ENCODE measurements around the gene WDFY4. TPM values are rescaled to one million over a fixed set of nuclear protein-coding genes. Genes with fewer than 3 reads are reported as not detected.

The WDFY4 gene
- total RNA-seq, 1 donor from 2014 or later, result not detected

DNA sequence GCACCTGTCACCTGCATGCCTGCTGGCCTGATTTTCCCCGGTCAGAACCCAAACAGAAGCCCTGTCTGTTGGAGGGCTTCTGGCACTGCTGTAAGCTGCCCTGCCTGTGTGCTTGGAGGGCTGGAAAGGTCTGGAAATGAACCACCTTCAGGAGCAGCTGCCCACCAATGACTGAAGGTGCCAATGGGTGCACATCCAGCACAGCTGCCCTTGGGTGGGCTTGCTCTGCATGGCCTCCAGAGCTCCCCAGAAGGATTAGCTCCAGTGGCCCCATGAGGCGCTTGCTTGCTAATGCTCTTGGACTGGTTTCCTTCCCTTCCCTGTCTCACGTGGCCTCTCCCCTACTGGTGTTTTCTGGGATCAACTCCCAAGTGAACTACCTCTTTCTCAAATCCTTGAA lies 43.2 kb downstream of the WDFY4 start:
- Mint-ChIP-seq H3K36me3 (ENCODE audit: unreplicated experiment) (no peaks in the 10 kb centered on the region), H3K4me1 (ENCODE audit: unreplicated experiment) (no peaks in the 10 kb centered on the region), H3K27ac (ENCODE audit: unreplicated experiment) (no peak overlapping the region), H3K27me3 (ENCODE audit: unreplicated experiment) (no peaks in the 10 kb centered on the region), H3K9me3 (ENCODE audit: unreplicated experiment) (no peaks in the 10 kb centered on the region), H3K4me3 (ENCODE audit: unreplicated experiment) (no peak overlapping the region)
- no peak for DNase-seq (ENCODE audit: extremely low spot score, unreplicated experiment)
- TF ChIP-seq, protein P1, sequence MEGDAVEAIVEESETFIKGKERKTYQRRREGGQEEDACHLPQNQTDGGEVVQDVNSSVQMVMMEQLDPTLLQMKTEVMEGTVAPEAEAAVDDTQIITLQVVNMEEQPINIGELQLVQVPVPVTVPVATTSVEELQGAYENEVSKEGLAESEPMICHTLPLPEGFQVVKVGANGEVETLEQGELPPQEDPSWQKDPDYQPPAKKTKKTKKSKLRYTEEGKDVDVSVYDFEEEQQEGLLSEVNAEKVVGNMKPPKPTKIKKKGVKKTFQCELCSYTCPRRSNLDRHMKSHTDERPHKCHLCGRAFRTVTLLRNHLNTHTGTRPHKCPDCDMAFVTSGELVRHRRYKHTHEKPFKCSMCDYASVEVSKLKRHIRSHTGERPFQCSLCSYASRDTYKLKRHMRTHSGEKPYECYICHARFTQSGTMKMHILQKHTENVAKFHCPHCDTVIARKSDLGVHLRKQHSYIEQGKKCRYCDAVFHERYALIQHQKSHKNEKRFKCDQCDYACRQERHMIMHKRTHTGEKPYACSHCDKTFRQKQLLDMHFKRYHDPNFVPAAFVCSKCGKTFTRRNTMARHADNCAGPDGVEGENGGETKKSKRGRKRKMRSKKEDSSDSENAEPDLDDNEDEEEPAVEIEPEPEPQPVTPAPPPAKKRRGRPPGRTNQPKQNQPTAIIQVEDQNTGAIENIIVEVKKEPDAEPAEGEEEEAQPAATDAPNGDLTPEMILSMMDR (IDR thresholded peaks at IDR 0.05), result no peak

DNA sequence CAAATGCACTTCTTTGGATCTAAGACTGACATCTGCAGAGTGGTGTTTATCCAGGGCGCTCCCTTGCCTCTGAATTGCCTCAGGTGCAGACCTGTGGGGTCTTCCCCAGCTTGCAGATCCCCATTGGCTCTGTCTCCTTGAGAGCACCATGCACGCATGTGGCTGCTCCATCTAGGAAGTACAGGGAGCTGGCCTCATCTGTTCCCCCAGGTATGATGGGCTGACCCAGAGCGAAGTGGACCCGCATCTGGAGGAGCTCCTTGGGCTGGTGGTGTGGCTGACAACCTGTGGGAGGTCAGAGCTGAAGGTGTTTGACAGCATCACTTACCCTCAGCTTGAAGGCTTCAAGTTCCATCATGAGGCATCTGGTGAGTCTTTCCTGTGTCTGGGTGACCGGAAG lies 44.5 kb downstream of the WDFY4 start:
- H3K4me3 Mint-ChIP-seq (ENCODE audit: unreplicated experiment), result no peak overlapping the region
- H3K36me3 Mint-ChIP-seq (ENCODE audit: unreplicated experiment), result no peaks in the 10 kb centered on the region
- H3K27ac Mint-ChIP-seq (ENCODE audit: unreplicated experiment), result no peak overlapping the region

DNA sequence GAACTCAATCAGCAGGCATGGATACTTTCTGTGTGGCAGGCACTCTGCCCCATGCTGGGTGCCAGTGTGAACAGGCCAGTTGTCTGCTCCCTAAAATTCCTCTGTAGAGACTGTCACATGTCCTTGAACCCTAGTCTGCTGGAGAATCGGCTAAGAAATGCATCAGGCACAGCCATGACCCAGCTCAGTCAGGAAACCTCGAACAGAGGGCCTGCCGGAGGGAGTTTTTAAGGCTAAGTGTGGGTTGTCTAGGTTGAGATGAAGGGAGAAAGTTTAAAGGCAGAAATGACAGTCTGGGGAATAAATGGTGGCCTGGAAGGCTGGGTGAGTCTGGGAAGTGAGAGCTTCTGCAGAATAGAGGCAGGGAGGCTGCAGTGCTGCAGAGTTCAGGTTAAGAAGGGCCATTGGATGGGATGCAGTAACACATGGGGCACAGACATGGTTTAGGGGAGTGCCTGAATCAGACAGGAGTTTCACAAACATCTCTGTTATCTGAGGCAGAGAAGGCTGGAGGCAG lies 45.3 kb downstream of the WDFY4 start:
- Mint-ChIP-seq H3K27me3 (ENCODE audit: unreplicated experiment) (no peaks in the 10 kb centered on the region), H3K9me3 (ENCODE audit: unreplicated experiment) (no peaks in the 10 kb centered on the region), H3K4me1 (ENCODE audit: unreplicated experiment) (no peaks in the 10 kb centered on the region), H3K36me3 (ENCODE audit: unreplicated experiment) (no peaks in the 10 kb centered on the region), H3K27ac (ENCODE audit: unreplicated experiment) (no peak overlapping the region), H3K4me3 (ENCODE audit: unreplicated experiment) (no peak overlapping the region)
- TF ChIP-seq, protein P1 (IDR thresholded peaks at IDR 0.05), result no peak
- peak; percentile 62 for DNase-seq (ENCODE audit: extremely low spot score, unreplicated experiment)

More for the DNA sequence above, 44.5 kb downstream of the WDFY4 start:
- Mint-ChIP-seq H3K27me3 (ENCODE audit: unreplicated experiment) (no peaks in the 10 kb centered on the region), H3K4me1 (ENCODE audit: unreplicated experiment) (no peaks in the 10 kb centered on the region), H3K9me3 (ENCODE audit: unreplicated experiment) (no peaks in the 10 kb centered on the region)
- peak; percentile 64 for DNase-seq (ENCODE audit: extremely low spot score, unreplicated experiment)
- TF ChIP-seq, protein P1 (IDR thresholded peaks at IDR 0.05), result no peak

DNA sequence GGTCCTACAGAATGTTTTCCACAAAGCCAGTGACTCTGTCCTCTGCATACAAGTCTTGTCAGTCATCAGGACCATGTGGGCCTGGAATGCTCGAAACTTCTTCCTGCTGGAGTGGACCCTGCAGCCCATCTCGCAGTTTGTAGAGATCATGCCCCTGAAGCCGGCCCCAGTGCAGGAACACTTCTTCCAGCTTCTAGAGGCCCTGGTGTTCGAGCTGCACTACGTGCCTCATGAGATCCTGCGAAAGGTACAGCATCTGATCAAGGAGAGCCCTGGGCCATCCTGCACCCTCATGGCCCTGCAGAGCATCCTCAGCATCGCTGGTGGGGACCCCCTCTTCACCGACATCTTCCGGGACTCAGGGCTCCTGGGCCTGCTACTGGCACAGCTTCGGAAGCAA lies 46.5 kb downstream of the WDFY4 start:
- Mint-ChIP-seq H3K4me3 (ENCODE audit: unreplicated experiment) (no peak overlapping the region), H3K4me1 (ENCODE audit: unreplicated experiment) (no peaks in the 10 kb centered on the region), H3K27ac (ENCODE audit: unreplicated experiment) (no peak overlapping the region), H3K27me3 (ENCODE audit: unreplicated experiment) (no peaks in the 10 kb centered on the region), H3K36me3 (ENCODE audit: unreplicated experiment) (no peaks in the 10 kb centered on the region), H3K9me3 (ENCODE audit: unreplicated experiment) (no peaks in the 10 kb centered on the region)
- TF ChIP-seq, protein P1 (IDR thresholded peaks at IDR 0.05), result no peak
- peak; percentile 75 for DNase-seq (ENCODE audit: extremely low spot score, unreplicated experiment)

DNA sequence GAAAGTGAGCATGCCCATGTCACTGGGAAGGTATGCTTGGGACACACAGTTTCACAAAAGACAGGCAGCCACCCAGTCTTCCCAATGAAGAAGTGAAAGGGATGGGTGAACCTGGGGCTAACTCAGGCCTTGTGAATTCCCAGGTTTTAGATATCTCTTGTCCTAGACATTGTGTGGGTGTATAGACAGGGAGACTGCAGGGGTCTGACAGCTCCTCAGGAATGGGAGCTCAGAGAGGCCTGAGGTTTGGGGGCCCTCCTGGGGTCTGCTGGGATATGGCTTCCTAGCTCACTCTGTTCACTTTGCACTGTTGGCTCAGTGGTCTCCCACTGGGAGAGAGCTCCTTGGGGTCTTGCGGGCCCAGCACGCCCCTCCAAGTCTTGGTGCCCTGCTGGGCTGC lies 47.0 kb downstream of the WDFY4 start:
- H3K4me3 Mint-ChIP-seq (ENCODE audit: unreplicated experiment), result no peak overlapping the region
- TF ChIP-seq, protein P1 (IDR thresholded peaks at IDR 0.05), result no peak
- no peaks in the 10 kb centered on the region for H3K4me1 Mint-ChIP-seq (ENCODE audit: unreplicated experiment)
- DNase-seq (ENCODE audit: extremely low spot score, unreplicated experiment), result no peak
- H3K36me3 Mint-ChIP-seq (ENCODE audit: unreplicated experiment), result no peaks in the 10 kb centered on the region
- no peaks in the 10 kb centered on the region for H3K27me3 Mint-ChIP-seq (ENCODE audit: unreplicated experiment)
- no peaks in the 10 kb centered on the region for H3K9me3 Mint-ChIP-seq (ENCODE audit: unreplicated experiment)
- no peak overlapping the region for H3K27ac Mint-ChIP-seq (ENCODE audit: unreplicated experiment)
